OCI-LY1 (cell line): ENCODE data around the gene PER2.

ENCODE experiments used
- H2AFZ ChIP-seq: fragments of 200-600 bp; sonication (generic), shearing (Covaris generic); 2 replicates; pipeline ENCODE4 v1.6.0; 2014; ENCODE audit warnings: antibody characterized with exemption, mild to moderate bottlenecking, low read length
- H3F3A ChIP-seq: fragments of 200-600 bp; sonication (generic), shearing (Covaris generic); 2 replicates; pipeline ENCODE4 v1.6.0; 2014; ENCODE audit warnings: mild to moderate bottlenecking, antibody characterized with exemption, low read length, moderate library complexity; ENCODE audit not compliant: insufficient read depth
- H3K27ac ChIP-seq: fragments of 200-600 bp; sonication (generic); 2 replicates; pipeline ENCODE4 v1.5.1; 2014; ENCODE audit warnings: low read length, mixed run types, mild to moderate bottlenecking, low read depth; ENCODE audit not compliant: poor library complexity, severe bottlenecking
- H3K27me3 ChIP-seq: fragments of 200-600 bp; sonication (generic); 2 replicates; pipeline ENCODE4 v1.6.0; 2014; ENCODE audit warnings: antibody characterized with exemption, mild to moderate bottlenecking, low read length, moderate library complexity; ENCODE audit not compliant: insufficient read depth
- H3K36me3 ChIP-seq: fragments of 200-600 bp; sonication (generic); 2 replicates; pipeline ENCODE4 v1.6.1; 2014; ENCODE audit warnings: mild to moderate bottlenecking, antibody characterized with exemption, low read length, moderate library complexity, mixed read lengths; ENCODE audit not compliant: insufficient read depth
- H3K4me1 ChIP-seq: fragments of 200-600 bp; sonication (generic); 2 replicates; pipeline ENCODE4 v1.5.1; 2014; ENCODE audit warnings: mild to moderate bottlenecking, low read length, moderate library complexity; ENCODE audit not compliant: insufficient read depth, severe bottlenecking
- H3K4me2 ChIP-seq: fragments of 200-600 bp; sonication (generic), shearing (Covaris generic); 2 replicates; pipeline ENCODE4 v1.6.1; 2014; ENCODE audit warnings: low read length
- H3K4me3 ChIP-seq: fragments of 200-600 bp; sonication (generic); 2 replicates; pipeline ENCODE4 v1.5.1; 2014; ENCODE audit warnings: low read length, low read depth, mild to moderate bottlenecking, mixed read lengths; ENCODE audit not compliant: poor library complexity, severe bottlenecking
- H3K79me2 ChIP-seq: fragments of 200-600 bp; shearing (Covaris generic); 2 replicates; pipeline ENCODE4 v1.6.1; 2016; ENCODE audit warnings: mixed run types, low read length, mixed read lengths; ENCODE audit not compliant: insufficient read depth
- H3K9ac ChIP-seq: fragments of 200-600 bp; sonication (generic), shearing (Covaris generic); 2 replicates; pipeline ENCODE4 v1.6.1; 2014; ENCODE audit warnings: mild to moderate bottlenecking, low read length, mixed read lengths
- H3K9me2 ChIP-seq: fragments of 200-600 bp; sonication (generic), shearing (Covaris generic); 2 replicates; pipeline ENCODE4 v1.6.1; 2014; ENCODE audit warnings: low read depth, mild to moderate bottlenecking, low read length, mixed read lengths
- H3K9me3 ChIP-seq: fragments of 200-600 bp; shearing (Covaris generic); 2 replicates; pipeline ENCODE4 v1.6.1; 2014; ENCODE audit warnings: low read length, mixed read lengths
- H4K20me1 ChIP-seq: fragments of 200-600 bp; sonication (generic), shearing (Covaris generic); 2 replicates; pipeline ENCODE4 v1.6.0; 2016; ENCODE audit warnings: mild to moderate bottlenecking, low read length; ENCODE audit not compliant: insufficient read depth
- EZH2 ChIP-seq: fragments of 200-600 bp; sonication (generic), shearing (Covaris generic); IDR thresholded peaks from 2 replicates; pipeline ENCODE4 v1.8.0; 2017; ENCODE audit warnings: borderline replicate concordance, mixed run types, mild to moderate bottlenecking, antibody characterized with exemption, low read length, moderate library complexity, mixed read lengths
- TF ChIP-seq, protein P1 (sequence below): fragments of 200-600 bp; sonication (generic), shearing (Covaris generic); IDR thresholded peaks from 2 replicates; pipeline ENCODE4 v1.5.1; 2017; ENCODE audit warnings: mild to moderate bottlenecking, antibody characterized with exemption, low read length, moderate library complexity, mixed read lengths

PER2 gene

DNA sequence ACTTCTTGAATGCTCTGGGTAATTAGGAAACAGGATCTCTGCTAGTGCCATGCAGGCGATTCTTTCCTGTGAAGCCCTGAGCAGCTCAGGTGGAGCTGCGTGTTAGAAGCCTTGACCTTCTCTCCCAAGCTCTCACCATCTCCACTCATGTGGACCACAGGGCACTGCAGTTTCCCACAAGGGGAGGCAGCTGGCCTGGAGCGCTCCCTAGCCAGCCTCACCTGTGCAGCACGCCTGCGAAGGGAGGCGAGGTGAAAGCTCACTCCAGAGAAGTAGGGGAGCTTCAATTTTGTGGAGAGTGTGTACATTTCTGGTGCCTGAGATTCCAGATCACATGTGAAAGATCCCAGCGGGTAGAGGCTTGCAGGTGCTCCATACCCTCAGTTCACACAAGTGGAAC is 37.5 kb downstream of the PER2 start:
- Histone ChIP-seq H3K27me3 (no peaks in the 10 kb centered on the region), H3K9ac (no peak overlapping the region), H3K9me2 (no peaks in the 10 kb centered on the region), H2AFZ (no peak overlapping the region), H3K4me2 (no peak overlapping the region), H3F3A (no peaks in the 10 kb centered on the region), H3K4me1 (no peaks in the 10 kb centered on the region), H3K36me3 (peaks cover 23% of the 10 kb centered on the region; the same call in 1 of the 2 replicates), H3K27ac (no peak overlapping the region), H4K20me1 (no peaks in the 10 kb centered on the region), H3K9me3 (no peaks in the 10 kb centered on the region), H3K4me3 (no peak overlapping the region), H3K79me2 (no peaks in the 10 kb centered on the region)
- no peak for TF ChIP-seq EZH2
- TF ChIP-seq, protein P1, sequence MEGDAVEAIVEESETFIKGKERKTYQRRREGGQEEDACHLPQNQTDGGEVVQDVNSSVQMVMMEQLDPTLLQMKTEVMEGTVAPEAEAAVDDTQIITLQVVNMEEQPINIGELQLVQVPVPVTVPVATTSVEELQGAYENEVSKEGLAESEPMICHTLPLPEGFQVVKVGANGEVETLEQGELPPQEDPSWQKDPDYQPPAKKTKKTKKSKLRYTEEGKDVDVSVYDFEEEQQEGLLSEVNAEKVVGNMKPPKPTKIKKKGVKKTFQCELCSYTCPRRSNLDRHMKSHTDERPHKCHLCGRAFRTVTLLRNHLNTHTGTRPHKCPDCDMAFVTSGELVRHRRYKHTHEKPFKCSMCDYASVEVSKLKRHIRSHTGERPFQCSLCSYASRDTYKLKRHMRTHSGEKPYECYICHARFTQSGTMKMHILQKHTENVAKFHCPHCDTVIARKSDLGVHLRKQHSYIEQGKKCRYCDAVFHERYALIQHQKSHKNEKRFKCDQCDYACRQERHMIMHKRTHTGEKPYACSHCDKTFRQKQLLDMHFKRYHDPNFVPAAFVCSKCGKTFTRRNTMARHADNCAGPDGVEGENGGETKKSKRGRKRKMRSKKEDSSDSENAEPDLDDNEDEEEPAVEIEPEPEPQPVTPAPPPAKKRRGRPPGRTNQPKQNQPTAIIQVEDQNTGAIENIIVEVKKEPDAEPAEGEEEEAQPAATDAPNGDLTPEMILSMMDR: no peak

DNA sequence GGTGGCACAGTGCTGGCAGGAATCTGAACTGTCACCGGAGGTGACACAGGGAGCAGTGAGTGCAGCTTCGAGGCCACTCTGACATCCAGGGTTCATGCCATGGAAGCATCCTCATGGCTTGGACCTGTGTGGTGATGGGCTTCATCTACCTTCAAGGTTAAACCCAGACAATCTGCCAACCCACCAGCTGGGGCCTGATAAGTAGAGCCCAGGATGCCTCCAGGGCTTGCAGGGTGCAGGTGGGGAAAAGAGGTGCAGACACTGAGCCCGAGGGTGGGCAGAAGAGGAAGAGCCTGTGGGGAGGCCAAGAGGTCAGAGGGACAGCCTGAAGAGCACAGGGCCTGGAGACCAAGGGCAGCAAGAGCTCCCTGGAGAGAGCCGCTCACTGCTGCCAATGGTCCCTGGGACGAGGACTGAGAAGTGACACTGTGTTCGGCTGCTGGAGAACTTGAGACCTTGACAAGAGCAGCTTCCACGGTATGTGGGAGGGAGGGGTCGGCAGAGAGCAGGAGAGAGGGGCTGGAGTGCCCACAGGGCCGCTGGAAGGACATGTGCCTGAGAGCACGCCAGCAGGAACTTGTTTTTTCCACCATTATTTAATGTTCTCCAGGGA is 40.5 kb downstream of the PER2 start:
- no peaks in the 10 kb centered on the region for H3K4me1 ChIP-seq
- H3F3A ChIP-seq: no peaks in the 10 kb centered on the region
- no peaks in the 10 kb centered on the region for H4K20me1 ChIP-seq
- H3K9me2 ChIP-seq: no peaks in the 10 kb centered on the region
- no peaks in the 10 kb centered on the region for H3K79me2 ChIP-seq
- no peak overlapping the region for H3K4me3 ChIP-seq
- no peak overlapping the region for H3K4me2 ChIP-seq
- H2AFZ ChIP-seq: no peak overlapping the region
- TF ChIP-seq, protein P1: no peak
- TF ChIP-seq EZH2: no peak
- no peaks in the 10 kb centered on the region for H3K9me3 ChIP-seq
- no peak overlapping the region for H3K9ac ChIP-seq
- H3K36me3 ChIP-seq: peaks cover 11% of the 10 kb centered on the region; the same call in 1 of the 2 replicates
- no peaks in the 10 kb centered on the region for H3K27me3 ChIP-seq
- H3K27ac ChIP-seq: no peak overlapping the region

DNA sequence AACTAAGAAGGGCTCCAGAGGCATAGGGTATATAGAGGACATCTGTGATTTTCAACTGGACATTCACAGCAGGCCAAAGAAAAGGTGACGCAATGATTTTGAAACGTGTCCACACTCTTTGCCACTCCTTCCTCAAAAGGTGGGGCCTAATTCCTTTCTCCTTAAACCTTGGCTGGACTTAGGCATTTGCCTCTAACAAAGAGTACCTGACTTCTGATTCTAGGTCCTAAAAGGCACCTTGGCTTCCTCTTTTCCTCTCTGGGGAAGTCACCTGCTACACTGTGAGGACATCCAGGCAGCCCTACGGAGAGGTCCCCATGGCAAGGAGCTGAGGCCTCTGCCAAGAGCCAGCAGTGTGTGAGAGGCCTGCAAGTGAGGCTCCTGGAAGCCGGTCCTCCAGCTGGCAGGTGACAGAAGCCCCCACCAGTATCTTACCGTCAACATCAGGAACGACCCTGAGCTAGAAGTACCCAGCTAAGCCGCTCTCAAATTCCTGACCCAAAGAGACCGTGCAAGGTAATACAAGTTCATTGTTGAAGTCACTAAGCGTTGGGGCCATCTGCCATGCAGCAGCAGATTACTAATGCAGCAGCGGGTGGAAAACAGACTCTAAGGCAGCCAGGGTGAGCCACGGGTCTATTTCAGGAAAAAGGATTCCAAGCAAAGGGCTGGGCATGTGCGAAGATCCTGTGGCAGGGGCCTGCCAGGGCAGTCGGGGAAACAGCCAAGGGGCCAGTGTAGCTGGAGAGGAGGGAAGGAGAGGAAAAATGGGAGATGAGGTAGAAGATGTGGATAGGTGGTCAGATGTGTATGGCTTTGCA is 41.2 kb downstream of the PER2 start:
- Histone ChIP-seq H3K79me2 (no peaks in the 10 kb centered on the region), H3K9ac (no peak overlapping the region), H3F3A (no peaks in the 10 kb centered on the region), H2AFZ (no peak overlapping the region), H3K4me3 (no peak overlapping the region), H3K4me2 (no peak overlapping the region), H3K27me3 (no peaks in the 10 kb centered on the region), H3K4me1 (no peaks in the 10 kb centered on the region), H4K20me1 (no peaks in the 10 kb centered on the region), H3K9me2 (no peaks in the 10 kb centered on the region), H3K36me3 (peaks cover 11% of the 10 kb centered on the region; the same call in 1 of the 2 replicates), H3K27ac (no peak overlapping the region), H3K9me3 (no peaks in the 10 kb centered on the region)
- TF ChIP-seq, protein P1: no peak
- TF ChIP-seq EZH2: no peak
